Subcutaneous adipose tissue (tissue), 4 donors: Measurements from ENCODE around the gene TAF1C. TPM values are rescaled to one million over a fixed set of nuclear protein-coding genes. Genes with fewer than 3 reads are reported as not detected.

Source experiments
- CTCF ChIP-seq: fragments of 450-650 bp; IDR thresholded peaks from one replicate; pipeline ENCODE4 v1.5.1; 2016; ENCODE audit warnings: low read depth, mild to moderate bottlenecking, control low read depth, antibody characterized with exemption, moderate library complexity
- total RNA-seq, 4 donors: library from RNA; depleted of rRNA; stranded (reverse); fragments of >200 nt; gene quantifications; one replicate each; pipeline ENCODE4 v1.1.0, GENCODE V29; 2016

Gene TAF1C
- total RNA-seq, 4 donors from 2014 or later: 15.0 to 99.7 (median 36.5) TPM

- TF ChIP-seq CTCF: no peak
These were observed 41.5 kb upstream of the TAF1C start for GRCh38 chr16:84228256-84228838.

GRCh38 chr16:84227548-84227947 is 40.7 kb upstream of the TAF1C start:
- TF ChIP-seq CTCF: no peak

GRCh38 chr16:84226026-84226425 is 39.2 kb upstream of the TAF1C start:
- no peak for TF ChIP-seq CTCF

GRCh38 chr16:84225571-84225970 is 38.7 kb upstream of the TAF1C start:
- no peak for TF ChIP-seq CTCF

GRCh38 chr16:84225126-84225525 is 38.3 kb upstream of the TAF1C start:
- TF ChIP-seq CTCF: no peak

GRCh38 chr16:84224554-84224953 is 37.7 kb upstream of the TAF1C start:
- no peak for TF ChIP-seq CTCF

GRCh38 chr16:84223456-84223855 is 36.6 kb upstream of the TAF1C start:
- no peak for TF ChIP-seq CTCF
